WTC11 (cell line): Measurements from ENCODE around the gene CFAP74. TPM values are rescaled to one million over a fixed set of nuclear protein-coding genes. Genes with fewer than 3 reads are reported as not detected.

Source experiments
- ATAC-seq: fragments of 200-7000 bp; cut with Tn5 transposase; 2 replicates; pipeline ENCODE4 v1.10.0; 2021; ENCODE audit warnings: mild to moderate bottlenecking, moderate library complexity
- CTCF ChIA-PET: fragments of 300-600 bp; sonication (Branson Sonifier 250); formaldehyde crosslinking; loops from one replicate; lab custom pipeline; 2021; ENCODE audit warnings: antibody characterized with exemption; lab: Charles Lee
- POLR2A ChIA-PET: fragments of 350-600 bp; sonication (Branson Sonifier 250); formaldehyde crosslinking; loops from one replicate; lab custom pipeline; 2021; ENCODE audit warnings: antibody characterized with exemption; lab: Charles Lee
- DNase-seq: peaks from one replicate; pipeline ENCODE4 v3.0.0; 2021; ENCODE audit warnings: low spot score
- H3K27ac Mint-ChIP-seq: 2 replicates; pipeline ENCODE4 v1.8.0; 2021; ENCODE audit warnings: mixed read lengths
- H3K27me3 Mint-ChIP-seq: 2 replicates; pipeline ENCODE4 v1.8.0; 2021; ENCODE audit warnings: low read depth, mild to moderate bottlenecking, moderate library complexity, mixed read lengths
- H3K36me3 Mint-ChIP-seq: 2 replicates; pipeline ENCODE4 v1.8.0; 2021; ENCODE audit warnings: mixed read lengths
- H3K4me1 Mint-ChIP-seq: 2 replicates; pipeline ENCODE4 v1.8.0; 2022; ENCODE audit warnings: mixed read lengths
- H3K4me3 Mint-ChIP-seq: 2 replicates; pipeline ENCODE4 v1.8.0; 2021; ENCODE audit warnings: mild to moderate bottlenecking, moderate library complexity, mixed read lengths
- H3K9me3 Mint-ChIP-seq: 2 replicates; pipeline ENCODE4 v1.8.0; 2021; ENCODE audit warnings: mixed read lengths
- CREB1 ChIP-seq: sonication (generic); formaldehyde crosslinking; IDR thresholded peaks from 2 replicates; pipeline ENCODE4 v1.8.0; 2023; ENCODE audit warnings: mild to moderate bottlenecking, missing genetic modification reagents
- EMX1 ChIP-seq: fragments of 250-450 bp; sonication (Bioruptor Pico); IDR thresholded peaks from 2 replicates; pipeline ENCODE4 v1.8.0; 2021; ENCODE audit warnings: mild to moderate bottlenecking
- GABPB1 ChIP-seq: sonication (generic); formaldehyde crosslinking; IDR thresholded peaks from 2 replicates; pipeline ENCODE4 v1.8.1; 2023; ENCODE audit warnings: mild to moderate bottlenecking, missing genetic modification reagents
- GRHL2 ChIP-seq: fragments of 250-450 bp; sonication (Bioruptor Pico); IDR thresholded peaks from 2 replicates; pipeline ENCODE4 v1.8.0; 2022; ENCODE audit warnings: mild to moderate bottlenecking, moderate library complexity; ENCODE audit not compliant: insufficient replicate concordance, severe bottlenecking
- GTF2I ChIP-seq: fragments of 250-450 bp; sonication (Bioruptor Pico); conservative IDR thresholded peaks from 2 replicates; pipeline ENCODE4 v1.4.0; 2021; ENCODE audit warnings: mild to moderate bottlenecking
- IRF2 ChIP-seq: sonication (generic); formaldehyde crosslinking; IDR thresholded peaks from 2 replicates; pipeline ENCODE4 v1.8.0; 2022; ENCODE audit warnings: low read depth, missing genetic modification reagents, borderline replicate concordance
- JUN ChIP-seq: sonication (generic); formaldehyde crosslinking; IDR thresholded peaks from 2 replicates; pipeline ENCODE4 v1.8.0; 2023; ENCODE audit warnings: mild to moderate bottlenecking, missing genetic modification reagents
- KAT7 ChIP-seq: sonication (generic); formaldehyde crosslinking; IDR thresholded peaks from 2 replicates; pipeline ENCODE4 v1.8.1; 2023; ENCODE audit warnings: missing genetic modification reagents, mild to moderate bottlenecking, borderline replicate concordance
- MXD4 ChIP-seq: fragments of 250-450 bp; sonication (Bioruptor Pico); IDR thresholded peaks from 2 replicates; pipeline ENCODE4 v1.8.0; 2021; ENCODE audit warnings: mild to moderate bottlenecking, moderate library complexity, borderline replicate concordance
- NFE2L1 ChIP-seq: sonication (generic); formaldehyde crosslinking; IDR thresholded peaks from 2 replicates; pipeline ENCODE4 v1.8.1; 2023; ENCODE audit warnings: missing genetic modification reagents
- NR1H2 ChIP-seq: sonication (generic); formaldehyde crosslinking; IDR thresholded peaks from 2 replicates; pipeline ENCODE4 v1.9.0; 2021; ENCODE audit warnings: mild to moderate bottlenecking, moderate library complexity, missing genetic modification reagents
- NR2C2 ChIP-seq: sonication (generic); formaldehyde crosslinking; IDR thresholded peaks from 2 replicates; pipeline ENCODE4 v1.8.0; 2022; ENCODE audit warnings: mild to moderate bottlenecking, missing genetic modification reagents
- RORB ChIP-seq: fragments of 250-450 bp; sonication (Bioruptor Pico); IDR thresholded peaks from 2 replicates; pipeline ENCODE4 v1.9.0; 2021; ENCODE audit warnings: mild to moderate bottlenecking
- SMAD4 ChIP-seq: sonication (generic); formaldehyde crosslinking; IDR thresholded peaks from 2 replicates; pipeline ENCODE4 v1.8.0; 2022; ENCODE audit warnings: mild to moderate bottlenecking, missing genetic modification reagents
- SP1 ChIP-seq: sonication (generic); formaldehyde crosslinking; conservative IDR thresholded peaks from 2 replicates; pipeline ENCODE4 v1.8.1; 2022; ENCODE audit warnings: missing genetic modification reagents
- TCF7 ChIP-seq: sonication (generic); formaldehyde crosslinking; IDR thresholded peaks from 2 replicates; pipeline ENCODE4 v1.8.0; 2022; ENCODE audit warnings: mild to moderate bottlenecking, low read depth, missing genetic modification reagents, moderate library complexity
- ZNF138 ChIP-seq: sonication (generic); formaldehyde crosslinking; conservative IDR thresholded peaks from 2 replicates; pipeline ENCODE4 v1.8.1; 2022; ENCODE audit warnings: mild to moderate bottlenecking, moderate library complexity, missing genetic modification reagents
- ZNF396 ChIP-seq: fragments of 250-450 bp; sonication (Bioruptor Pico); IDR thresholded peaks from 2 replicates; pipeline ENCODE4 v1.8.0; 2021; ENCODE audit warnings: mild to moderate bottlenecking, moderate library complexity, borderline replicate concordance
- ZNF671 ChIP-seq: fragments of 250-450 bp; sonication (Bioruptor Pico); IDR thresholded peaks from 2 replicates; pipeline ENCODE4 v1.8.0; 2021; ENCODE audit warnings: mild to moderate bottlenecking
- total RNA-seq: library from RNA; stranded (reverse); gene quantifications from 3 replicates; pipeline ENCODE4 v1.2.3, GENCODE V29; 2021
- TF ChIP-seq, protein P1 (sequence below): sonication (generic); formaldehyde crosslinking; IDR thresholded peaks from 2 replicates; pipeline ENCODE4 v1.8.1; 2023; ENCODE audit warnings: mild to moderate bottlenecking, missing genetic modification reagents, moderate library complexity
- TF ChIP-seq, protein P2 (sequence below): sonication (generic); formaldehyde crosslinking; IDR thresholded peaks from 2 replicates; pipeline ENCODE4 v1.8.1; 2022; ENCODE audit warnings: mild to moderate bottlenecking, moderate library complexity, missing genetic modification reagents
- TF ChIP-seq, protein P3 (sequence below): sonication (generic); formaldehyde crosslinking; IDR thresholded peaks from 2 replicates; pipeline ENCODE4 v1.8.0; 2022; ENCODE audit warnings: mild to moderate bottlenecking, missing genetic modification reagents
- TF ChIP-seq, protein P4 (sequence below): sonication (generic); formaldehyde crosslinking; IDR thresholded peaks from 2 replicates; pipeline ENCODE4 v1.8.1; 2022; ENCODE audit warnings: mild to moderate bottlenecking, missing genetic modification reagents, moderate library complexity, borderline replicate concordance
- TF ChIP-seq, protein P5 (sequence below): sonication (generic); formaldehyde crosslinking; IDR thresholded peaks from 2 replicates; pipeline ENCODE4 v1.8.1; 2022; ENCODE audit warnings: missing genetic modification reagents, borderline replicate concordance

Gene CFAP74
- total RNA-seq, 1 experiment from 2014 or later = 0.35 TPM

DNA sequence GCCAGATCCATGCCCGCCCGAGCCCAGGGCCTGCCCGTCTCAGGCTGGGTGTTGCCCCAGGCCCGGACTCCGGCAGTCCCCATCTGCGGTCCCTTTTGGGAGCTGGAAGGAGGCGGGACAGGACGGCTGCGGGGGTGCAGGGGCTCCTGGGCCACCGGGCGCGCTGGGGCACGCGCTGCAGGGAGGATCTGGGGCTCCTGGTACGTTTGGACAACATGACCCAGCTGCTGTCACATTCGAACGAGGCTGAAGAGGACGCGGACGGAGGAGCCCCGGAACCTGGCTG, 95.1 kb downstream of the CFAP74 start:
- Mint-ChIP-seq H3K36me3 (no peaks in the 10 kb centered on the region), H3K4me1 (peaks cover 20% of the 10 kb centered on the region), H3K27ac (no peak overlapping the region), H3K9me3 (no peaks in the 10 kb centered on the region; the same call in 1 of the 2 replicates), H3K27me3 (no peaks in the 10 kb centered on the region; the same call in 1 of the 2 replicates), H3K4me3 (peak overlapping the region; percentile 60)
- no peak for DNase-seq
- TF ChIP-seq, protein P1, sequence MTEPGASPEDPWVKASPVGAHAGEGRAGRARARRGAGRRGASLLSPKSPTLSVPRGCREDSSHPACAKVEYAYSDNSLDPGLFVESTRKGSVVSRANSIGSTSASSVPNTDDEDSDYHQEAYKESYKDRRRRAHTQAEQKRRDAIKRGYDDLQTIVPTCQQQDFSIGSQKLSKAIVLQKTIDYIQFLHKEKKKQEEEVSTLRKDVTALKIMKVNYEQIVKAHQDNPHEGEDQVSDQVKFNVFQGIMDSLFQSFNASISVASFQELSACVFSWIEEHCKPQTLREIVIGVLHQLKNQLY (CRISPR knock-in tag) = 0 out of 2 replicates have a peak, but pooled peaks have one; percentile 75
- TF ChIP-seq, protein P2, sequence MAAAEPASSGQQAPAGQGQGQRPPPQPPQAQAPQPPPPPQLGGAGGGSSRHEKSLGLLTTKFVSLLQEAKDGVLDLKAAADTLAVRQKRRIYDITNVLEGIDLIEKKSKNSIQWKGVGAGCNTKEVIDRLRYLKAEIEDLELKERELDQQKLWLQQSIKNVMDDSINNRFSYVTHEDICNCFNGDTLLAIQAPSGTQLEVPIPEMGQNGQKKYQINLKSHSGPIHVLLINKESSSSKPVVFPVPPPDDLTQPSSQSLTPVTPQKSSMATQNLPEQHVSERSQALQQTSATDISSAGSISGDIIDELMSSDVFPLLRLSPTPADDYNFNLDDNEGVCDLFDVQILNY (CRISPR knock-in tag) = peak; percentile 14; the same call in 1 of the 2 replicates
- TF ChIP-seq NR1H2 (CRISPR knock-in tag) = no peak
- no peak for TF ChIP-seq EMX1 (CRISPR knock-in tag)
- TF ChIP-seq, protein P3, sequence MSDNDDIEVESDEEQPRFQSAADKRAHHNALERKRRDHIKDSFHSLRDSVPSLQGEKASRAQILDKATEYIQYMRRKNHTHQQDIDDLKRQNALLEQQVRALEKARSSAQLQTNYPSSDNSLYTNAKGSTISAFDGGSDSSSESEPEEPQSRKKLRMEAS (CRISPR knock-in tag) = peak; percentile 59; the same call in 1 of the 2 replicates
- peak; percentile 5 for ATAC-seq
- CTCF ChIA-PET = interaction anchor here (0.5 to 5.0 kb wide), 59 partner anchors 9 to 518 kb away, joined by 3 to 53 read pairs (median 4); partner anchors contain the start of genes FAAP20, GABRD, NADK and TMEM52
- POLR2A ChIA-PET = interaction anchor here (1.1 to 1.5 kb wide), 5 partner anchors 8 to 128 kb away, joined by 3 to 7 read pairs (median 3); no protein-coding TSS in a partner anchor

DNA sequence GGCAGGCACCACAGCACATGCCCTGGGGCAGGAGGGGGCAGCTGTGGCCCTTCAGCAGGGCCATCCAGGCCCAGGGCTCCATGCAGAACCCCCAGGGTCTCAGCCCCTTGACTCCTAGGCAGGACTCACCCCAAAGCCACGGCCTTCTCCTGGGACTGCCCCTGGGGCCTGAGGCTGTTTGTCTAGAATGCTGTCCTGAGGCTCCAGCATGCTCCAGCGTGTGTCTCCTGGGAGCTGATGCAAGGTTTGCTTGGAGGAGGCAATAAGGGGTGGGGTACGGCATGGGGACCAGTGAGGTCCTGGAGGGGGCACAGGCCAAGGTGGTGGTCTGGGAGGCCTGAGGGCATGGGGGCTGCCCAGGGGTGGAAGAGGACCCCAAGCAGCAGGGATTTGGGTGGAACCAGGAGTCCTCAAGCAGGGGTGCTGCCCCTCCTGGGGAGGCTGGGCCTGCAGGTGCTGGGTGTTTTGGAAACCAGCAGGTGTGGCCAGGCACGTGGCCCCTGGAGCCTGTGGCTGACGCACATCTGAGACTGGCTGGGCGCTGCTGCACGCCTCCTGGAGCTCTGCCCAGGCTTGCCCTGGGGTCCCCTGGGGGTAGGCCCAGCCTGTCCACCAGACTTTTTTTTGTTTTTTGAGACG, 96.4 kb downstream of the CFAP74 start:
- ChIA-PET CTCF (interaction anchor here (0.8 to 5.0 kb wide), 11 partner anchors 12 to 138 kb away, joined by 3 to 53 read pairs (median 14); partner anchors contain the start of gene NADK), POLR2A (no interaction called here)
- no peaks in the 10 kb centered on the region for H3K36me3 Mint-ChIP-seq
- no peak overlapping the region; the same call in 1 of the 2 replicates for H3K4me3 Mint-ChIP-seq
- peaks cover 20% of the 10 kb centered on the region for H3K4me1 Mint-ChIP-seq
- no peaks in the 10 kb centered on the region; the same call in 1 of the 2 replicates for H3K27me3 Mint-ChIP-seq
- ATAC-seq (no peak), DNase-seq (no peak)
- peaks cover 4% of the 10 kb centered on the region; the same call in 1 of the 2 replicates for H3K9me3 Mint-ChIP-seq
- peak; percentile 92 for TF ChIP-seq GABPB1
- TF ChIP-seq ZNF396 (CRISPR knock-in tag) = no peak
- H3K27ac Mint-ChIP-seq = no peak overlapping the region

DNA sequence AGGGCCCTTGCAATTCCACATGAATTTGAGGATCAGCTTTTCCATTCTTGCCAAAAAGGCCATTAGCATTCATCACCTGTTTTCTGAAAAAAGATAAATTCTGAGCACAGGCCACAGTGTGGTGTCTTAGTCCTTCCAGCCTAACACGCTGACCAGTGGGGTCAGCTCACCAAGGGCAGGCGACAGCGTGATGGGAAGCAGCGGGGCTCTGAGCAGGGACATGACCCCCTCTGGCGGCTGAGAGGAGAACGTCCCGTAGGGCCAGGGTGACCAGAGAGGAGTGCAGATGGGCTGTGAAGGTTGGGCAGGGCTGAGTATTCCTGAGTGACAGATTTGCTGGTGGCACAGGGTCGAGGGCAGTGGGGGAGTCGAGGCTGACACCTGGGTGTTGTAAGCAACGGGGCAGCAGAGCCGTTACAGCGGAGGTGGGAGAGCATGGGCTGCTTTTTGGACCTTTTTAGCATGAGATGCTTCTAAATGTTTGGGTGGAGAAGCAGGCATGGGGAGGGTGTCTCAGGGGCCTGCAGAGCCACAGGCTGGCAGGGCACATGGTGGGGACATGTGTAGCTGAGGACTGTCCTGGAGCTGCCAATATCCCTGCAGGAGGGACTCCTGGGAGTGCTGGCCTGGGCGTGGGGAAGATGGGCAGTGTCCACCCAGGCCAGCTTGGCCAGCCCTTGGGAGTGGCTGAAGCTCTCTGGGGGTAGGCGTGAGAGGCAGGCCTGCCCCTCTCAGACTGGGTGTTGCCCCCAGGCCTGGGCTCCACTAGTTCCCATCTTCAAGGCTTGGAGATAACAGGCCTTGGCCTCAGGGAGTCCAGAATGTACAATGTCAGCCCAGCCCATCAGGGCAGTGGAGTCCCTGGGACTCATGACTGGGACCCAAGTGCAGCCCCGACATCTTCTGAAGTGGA, 97.1 kb downstream of the CFAP74 start:
- peak overlapping the region; percentile 42; the same call in 1 of the 2 replicates for H3K4me3 Mint-ChIP-seq
- H3K4me1 Mint-ChIP-seq = peaks cover 19% of the 10 kb centered on the region
- no peaks in the 10 kb centered on the region; the same call in 1 of the 2 replicates for H3K27me3 Mint-ChIP-seq
- H3K36me3 Mint-ChIP-seq = no peaks in the 10 kb centered on the region
- POLR2A ChIA-PET = interaction anchor here (0.7 kb wide), 1 partner anchor 24 kb away, joined by 3 read pairs; no protein-coding TSS in a partner anchor
- peak overlapping the region; percentile 84; the same call in 1 of the 2 replicates for H3K27ac Mint-ChIP-seq
- DNase-seq (peak; percentile 89), ATAC-seq (peak; percentile 68)
- CTCF ChIA-PET = interaction anchor here (0.5 to 5.0 kb wide), 37 partner anchors 11 to 299 kb away, joined by 3 to 42 read pairs (median 5); partner anchors contain the start of genes CDK11A and TMEM52
- peaks cover 4% of the 10 kb centered on the region; the same call in 1 of the 2 replicates for H3K9me3 Mint-ChIP-seq
- TF ChIP-seq SMAD4 (no peak), ZNF138 (CRISPR knock-in tag) (no peak), NR2C2 (CRISPR knock-in tag) (no peak), ZNF671 (CRISPR knock-in tag) (no peak), CREB1 (CRISPR knock-in tag) (no peak), IRF2 (CRISPR knock-in tag) (no peak), RORB (CRISPR knock-in tag) (no peak), GTF2I (CRISPR knock-in tag) (no peak), SP1 (CRISPR knock-in tag) (no peak), MXD4 (no peak), KAT7 (no peak), GRHL2 (no peak), JUN (no peak), EMX1 (CRISPR knock-in tag) (no peak), NFE2L1 (no peak), ZNF396 (CRISPR knock-in tag) (no peak), TCF7 (CRISPR knock-in tag) (no peak), GABPB1 (peak; percentile 26; the same call in 1 of the 2 replicates)
- TF ChIP-seq, protein P4, sequence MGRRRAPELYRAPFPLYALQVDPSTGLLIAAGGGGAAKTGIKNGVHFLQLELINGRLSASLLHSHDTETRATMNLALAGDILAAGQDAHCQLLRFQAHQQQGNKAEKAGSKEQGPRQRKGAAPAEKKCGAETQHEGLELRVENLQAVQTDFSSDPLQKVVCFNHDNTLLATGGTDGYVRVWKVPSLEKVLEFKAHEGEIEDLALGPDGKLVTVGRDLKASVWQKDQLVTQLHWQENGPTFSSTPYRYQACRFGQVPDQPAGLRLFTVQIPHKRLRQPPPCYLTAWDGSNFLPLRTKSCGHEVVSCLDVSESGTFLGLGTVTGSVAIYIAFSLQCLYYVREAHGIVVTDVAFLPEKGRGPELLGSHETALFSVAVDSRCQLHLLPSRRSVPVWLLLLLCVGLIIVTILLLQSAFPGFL = no peak
- TF ChIP-seq, protein P5, sequence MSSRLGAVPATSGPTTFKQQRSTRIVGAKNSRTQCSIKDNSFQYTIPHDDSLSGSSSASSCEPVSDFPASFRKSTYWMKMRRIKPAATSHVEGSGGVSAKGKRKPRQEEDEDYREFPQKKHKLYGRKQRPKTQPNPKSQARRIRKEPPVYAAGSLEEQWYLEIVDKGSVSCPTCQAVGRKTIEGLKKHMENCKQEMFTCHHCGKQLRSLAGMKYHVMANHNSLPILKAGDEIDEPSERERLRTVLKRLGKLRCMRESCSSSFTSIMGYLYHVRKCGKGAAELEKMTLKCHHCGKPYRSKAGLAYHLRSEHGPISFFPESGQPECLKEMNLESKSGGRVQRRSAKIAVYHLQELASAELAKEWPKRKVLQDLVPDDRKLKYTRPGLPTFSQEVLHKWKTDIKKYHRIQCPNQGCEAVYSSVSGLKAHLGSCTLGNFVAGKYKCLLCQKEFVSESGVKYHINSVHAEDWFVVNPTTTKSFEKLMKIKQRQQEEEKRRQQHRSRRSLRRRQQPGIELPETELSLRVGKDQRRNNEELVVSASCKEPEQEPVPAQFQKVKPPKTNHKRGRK (CRISPR knock-in tag) = no peak
